Choroid plexus epithelial cell (primary cell): ENCODE data around the gene CEP83.

Experiments used
- DNase-seq: peaks from one replicate; pipeline ENCODE4 v3.0.0-alpha.2; 2010; ENCODE audit warnings: low read depth
- H3K4me3 ChIP-seq: 2 replicates; pipeline ENCODE4 v1.5.1; 2011; ENCODE audit warnings: low read depth, mild to moderate bottlenecking, control low read depth, low read length, moderate library complexity
- CTCF ChIP-seq: conservative IDR thresholded peaks from 2 replicates; pipeline ENCODE4 v1.5.1; 2011; ENCODE audit warnings: low read depth, mild to moderate bottlenecking, control low read depth, inconsistent platforms, low read length, moderate library complexity

CEP83 gene

GRCh38 chr12:94498073-94498472 lies 38.4 kb upstream of the CEP83 start:
- H3K4me3 ChIP-seq: no peak overlapping the region
- DNase-seq: no peak
- TF ChIP-seq CTCF: no peak

GRCh38 chr12:94495445-94496115 lies 35.9 kb upstream of the CEP83 start:
- H3K4me3 ChIP-seq: no peak overlapping the region
- no peak for TF ChIP-seq CTCF
- DNase-seq: no peak

- H3K4me3 ChIP-seq: no peak overlapping the region
- DNase-seq: no peak
- no peak for TF ChIP-seq CTCF
Measured at GRCh38 chr12:94491489-94491888, 31.8 kb upstream of the CEP83 start.

- DNase-seq: peak; percentile 28
- TF ChIP-seq CTCF: no peak
- H3K4me3 ChIP-seq: no peak overlapping the region
Measured at GRCh38 chr12:94488463-94488862, 28.8 kb upstream of the CEP83 start.

- H3K4me3 ChIP-seq: no peak overlapping the region
- no peak for TF ChIP-seq CTCF
- no peak for DNase-seq
Measured at GRCh38 chr12:94481734-94482133, 22.1 kb upstream of the CEP83 start.

GRCh38 chr12:94469522-94469921 lies 9.9 kb upstream of the CEP83 start:
- no peak for DNase-seq
- H3K4me3 ChIP-seq: no peak overlapping the region
- no peak for TF ChIP-seq CTCF

- DNase-seq: no peak
- peak overlapping the region; percentile 84 for H3K4me3 ChIP-seq
- no peak for TF ChIP-seq CTCF
Measured at GRCh38 chr12:94460616-94460959, 921 bp upstream of the CEP83 start.
